ENCODE measurements around the gene PAX7.
"Not testable (repeated sequence)": the region's sequence is repeated elsewhere in the genome, so short reads cannot be mapped to it uniquely, and the experiment has no call there.

The PAX7 gene

DNA sequence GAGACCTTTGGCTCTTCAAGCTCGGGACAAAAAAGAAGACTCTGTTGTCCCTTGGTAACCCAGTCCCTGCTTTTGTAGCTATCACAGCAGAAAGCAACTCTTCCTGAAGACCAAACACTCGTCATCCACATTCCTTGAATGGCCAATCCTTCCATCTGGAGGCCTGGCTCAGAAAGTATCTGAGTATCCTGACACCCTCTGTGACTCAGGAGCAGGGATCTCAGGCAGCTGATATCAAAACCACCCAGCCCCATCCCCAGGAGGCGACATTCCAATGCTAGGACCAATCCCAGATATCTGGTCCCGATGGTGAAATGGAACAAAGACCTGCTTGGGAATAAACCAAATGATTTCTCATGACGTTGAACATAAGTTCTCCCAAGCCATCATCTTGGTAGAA lies 116.3 kb downstream of the PAX7 start:
- FAIRE-seq (no peak), DNase-seq (ENCODE audit: extremely low spot score, insufficient read length, low read depth) (no peak)

DNA sequence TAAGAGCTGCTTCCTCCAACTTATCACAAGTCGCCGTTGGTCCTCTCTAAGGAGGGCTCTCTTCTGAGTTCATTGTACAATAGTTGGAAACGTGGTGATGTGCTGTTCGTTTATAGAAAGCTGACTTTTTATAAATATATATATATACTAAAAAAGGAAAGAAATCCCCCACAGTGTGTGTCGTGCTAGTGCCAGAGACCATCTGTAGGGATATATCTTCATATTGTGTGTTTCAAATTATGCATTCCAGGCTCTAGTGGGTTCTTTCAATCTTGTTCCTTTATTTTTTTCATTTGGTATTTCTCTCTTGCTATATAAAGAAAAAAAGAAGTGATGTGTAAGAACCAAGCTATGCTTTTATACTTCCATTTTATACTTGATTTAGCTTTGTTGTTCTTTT lies 117.0 kb downstream of the PAX7 start:
- FAIRE-seq: no peak

DNA sequence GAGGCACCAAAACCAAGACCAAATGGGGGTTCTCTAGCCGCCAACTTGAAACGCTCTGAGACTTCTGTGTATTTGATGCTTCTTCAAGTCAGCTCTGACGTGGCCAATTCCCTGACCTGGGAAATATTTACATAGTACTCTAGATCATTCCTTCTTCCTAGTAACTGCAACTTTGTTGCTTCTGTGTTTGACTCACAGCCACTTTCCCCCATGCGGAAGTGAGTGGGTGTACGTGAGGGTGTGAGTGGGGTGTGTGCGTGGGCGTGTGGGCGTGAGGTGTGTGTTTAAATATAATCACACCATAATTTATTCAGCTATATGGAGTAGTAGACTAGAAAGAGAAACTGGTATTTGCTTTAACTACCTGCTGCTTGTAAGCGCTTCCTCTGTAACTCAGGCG lies 117.8 kb downstream of the PAX7 start:
- FAIRE-seq (no peak), DNase-seq (ENCODE audit: extremely low spot score, insufficient read length, low read depth) (no peak)

More for the DNA sequence above, 117.0 kb downstream of the PAX7 start:
- DNase-seq (ENCODE audit: extremely low spot score, insufficient read length, low read depth): no peak

DNA sequence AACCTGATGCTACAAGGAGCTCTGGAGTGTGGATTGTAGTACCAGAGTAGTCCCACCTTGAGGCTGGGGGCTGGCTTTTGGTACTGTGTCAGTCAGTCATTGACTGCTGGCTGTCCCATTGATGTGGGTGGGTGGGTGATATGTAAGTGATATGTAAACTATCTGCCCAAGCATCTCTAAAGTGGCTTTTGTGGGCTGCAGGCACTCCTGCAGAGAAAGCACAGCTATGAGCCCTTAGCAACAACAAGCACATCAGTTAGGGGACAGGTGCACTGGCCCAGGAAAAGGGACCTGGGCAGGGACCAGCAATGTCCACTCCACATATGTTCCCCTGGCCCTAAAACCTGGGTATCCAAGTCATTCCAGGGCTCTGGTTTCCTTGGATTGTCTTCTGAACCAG lies 118.9 kb downstream of the PAX7 start:
- DNase-seq (ENCODE audit: extremely low spot score, insufficient read length, low read depth) (no peak), FAIRE-seq (no peak)

DNA sequence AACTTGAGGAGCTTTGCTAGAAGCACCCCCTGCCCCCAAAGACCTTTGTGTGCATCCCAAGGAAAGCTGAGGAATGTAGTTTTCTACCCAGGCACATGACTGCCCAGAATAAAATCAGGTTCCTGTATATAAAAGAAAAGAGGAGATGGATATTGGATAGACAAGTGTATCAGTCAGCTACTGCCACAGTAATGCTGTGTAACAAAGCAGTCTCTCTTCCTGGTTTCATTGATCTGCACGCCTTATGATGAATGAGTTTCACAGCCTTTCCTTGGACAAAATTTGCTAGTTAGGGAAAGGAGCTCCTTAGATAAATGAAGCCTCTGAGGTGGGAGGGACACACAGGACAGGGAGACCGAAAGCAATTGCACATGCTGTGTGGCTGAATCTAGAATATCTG lies 120.0 kb downstream of the PAX7 start:
- no peak for FAIRE-seq
- DNase-seq (ENCODE audit: extremely low spot score, insufficient read length, low read depth): no peak

DNA sequence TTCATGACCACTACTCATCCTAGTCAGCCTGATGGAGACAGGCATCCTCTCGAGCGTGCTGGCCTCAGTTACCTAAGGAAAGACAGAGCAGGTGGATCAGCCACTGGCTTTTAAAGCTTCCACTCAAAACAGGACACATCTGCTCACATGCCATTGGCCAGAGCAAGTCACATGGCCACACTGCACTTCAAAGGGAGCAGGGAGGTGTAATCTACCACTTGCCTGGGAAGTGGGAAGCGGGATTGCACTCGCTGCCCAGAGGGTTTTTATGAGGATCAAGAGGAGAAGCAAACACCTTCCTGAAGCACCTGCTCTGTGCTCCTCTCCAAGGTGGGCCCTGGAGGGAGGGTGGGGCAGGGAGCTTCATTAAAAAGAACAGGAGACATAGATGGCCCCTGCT lies 120.8 kb downstream of the PAX7 start:
- DNase-seq (ENCODE audit: extremely low spot score, insufficient read length, low read depth) (no peak), FAIRE-seq (no peak)

DNA sequence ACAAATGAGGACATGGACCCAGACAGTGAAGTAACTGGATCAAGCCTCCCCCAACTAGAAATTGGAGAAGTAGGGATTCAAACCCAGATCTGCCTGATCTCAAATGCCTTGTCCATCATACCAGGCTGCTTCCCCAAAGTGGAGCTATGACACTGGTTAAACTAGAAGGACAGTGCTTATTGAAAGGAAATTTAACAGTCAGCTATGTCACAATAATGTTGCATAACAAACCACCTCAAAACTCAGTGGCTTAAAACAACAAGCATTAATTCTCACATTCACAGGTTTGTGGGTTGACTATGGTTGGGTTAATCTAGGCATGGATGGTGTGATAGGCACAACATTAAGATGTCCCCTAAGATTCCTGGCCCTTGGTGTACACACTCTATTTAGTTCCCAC lies 121.8 kb downstream of the PAX7 start:
- FAIRE-seq: no peak
- no peak for DNase-seq (ENCODE audit: extremely low spot score, insufficient read length, low read depth)

DNA sequence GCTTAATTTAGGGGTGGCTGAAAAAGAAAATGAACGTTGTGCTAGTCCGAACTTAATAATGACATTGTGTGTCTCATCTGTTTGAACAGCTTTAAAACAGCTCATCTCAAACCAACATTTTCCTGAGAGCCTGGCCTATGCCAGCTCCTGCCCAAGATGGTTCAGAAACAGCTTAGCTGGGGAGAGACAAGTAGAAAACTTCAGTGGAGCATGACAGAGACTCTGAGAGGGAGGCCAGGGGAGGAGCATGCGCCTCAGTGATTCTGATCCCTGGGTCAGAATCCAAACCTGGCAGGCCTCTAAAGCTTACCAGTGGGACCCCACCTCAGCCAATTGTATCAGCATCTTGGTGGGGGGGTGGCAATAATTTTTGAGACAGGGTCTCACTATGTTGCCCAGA lies 129.5 kb downstream of the PAX7 start:
- DNase-seq (ENCODE audit: extremely low spot score, insufficient read length, low read depth): no peak
- FAIRE-seq: no peak

DNA sequence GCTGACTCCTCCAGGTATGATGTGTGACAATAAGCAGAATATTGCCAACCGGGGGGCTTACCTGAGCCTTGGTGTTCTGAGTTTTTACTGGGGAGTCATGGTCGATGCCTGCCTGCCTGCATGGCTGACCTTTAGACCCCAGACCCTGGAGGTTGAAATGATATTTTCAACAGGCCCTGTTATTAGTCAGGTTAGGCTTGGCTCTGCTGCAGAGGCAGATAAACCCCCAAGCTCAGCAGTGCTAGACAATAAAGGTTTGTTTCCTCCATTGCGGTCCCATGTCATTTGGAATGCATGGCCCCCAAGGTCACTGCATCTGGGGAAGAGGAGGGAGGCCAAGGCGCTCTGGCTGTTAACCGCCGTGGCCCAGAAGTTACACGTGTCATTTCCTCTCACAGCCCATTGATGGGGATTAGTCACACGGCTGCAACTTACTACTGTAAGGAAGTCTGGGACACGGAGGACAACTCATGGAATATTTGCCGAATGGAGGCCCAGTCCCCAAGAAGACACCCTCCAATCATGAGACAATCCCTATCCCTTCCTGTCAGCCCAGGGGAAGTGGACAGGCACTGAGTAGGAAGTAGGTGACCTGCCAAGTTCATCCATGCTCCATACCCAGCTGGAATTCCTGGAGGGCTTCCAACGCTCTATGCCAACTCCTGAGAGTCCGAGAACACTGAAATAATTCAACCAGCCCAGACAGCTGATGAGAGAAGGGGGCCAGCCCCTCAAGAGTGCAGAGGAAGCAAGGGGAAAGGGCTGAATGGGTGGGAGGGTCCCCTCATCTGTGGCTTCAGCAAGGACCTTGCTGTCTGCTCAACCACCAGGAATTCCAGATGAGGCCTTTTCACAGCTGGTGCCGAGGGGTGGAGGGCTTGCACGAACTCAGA lies 131.5 kb downstream of the PAX7 start:
- FAIRE-seq: no peak
- DNase-seq (ENCODE audit: extremely low spot score, insufficient read length, low read depth): no peak

DNA sequence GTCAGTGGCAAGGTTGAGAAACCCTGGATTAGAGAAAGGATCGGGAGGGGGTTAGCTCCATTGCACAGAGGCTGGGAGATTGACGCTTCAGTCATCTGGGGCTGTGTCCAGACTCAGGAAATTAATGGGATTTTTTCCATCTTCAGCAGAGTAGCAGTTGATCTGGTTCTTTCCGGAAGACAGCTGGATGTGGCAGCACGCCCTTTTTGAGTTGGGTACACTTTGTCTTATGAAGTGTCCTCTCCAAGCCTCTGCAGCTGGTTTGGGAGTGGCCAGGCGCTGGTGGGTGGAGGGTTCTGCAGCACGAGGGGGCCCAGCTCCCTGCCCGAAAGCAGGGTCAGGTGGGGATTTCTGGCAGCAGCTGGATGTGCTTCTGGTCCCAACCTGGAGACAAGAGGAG lies 133.7 kb downstream of the PAX7 start:
- DNase-seq (ENCODE audit: extremely low spot score, insufficient read length, low read depth): no peak
- no peak for FAIRE-seq

DNA sequence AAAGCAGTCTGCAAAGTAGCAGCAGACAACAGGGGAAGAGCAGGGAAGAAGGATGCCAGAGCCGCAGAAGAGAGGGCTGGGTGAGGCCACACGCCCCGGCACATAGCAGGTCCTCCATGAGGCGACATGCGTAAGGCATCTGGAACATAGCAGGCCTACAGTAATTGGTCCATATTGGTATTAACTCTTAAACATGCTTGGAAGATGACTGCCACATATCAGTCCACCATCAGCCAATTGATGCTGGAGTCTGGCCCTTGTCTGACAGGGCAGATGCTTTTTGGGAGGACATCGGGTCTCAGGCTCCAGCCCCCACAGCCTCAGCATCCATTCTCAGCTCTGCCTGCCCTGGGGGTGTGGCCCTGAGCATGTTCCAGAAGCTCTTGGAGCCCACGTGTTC lies 135.1 kb downstream of the PAX7 start:
- FAIRE-seq: no peak
- no peak for DNase-seq (ENCODE audit: extremely low spot score, insufficient read length, low read depth)

DNA sequence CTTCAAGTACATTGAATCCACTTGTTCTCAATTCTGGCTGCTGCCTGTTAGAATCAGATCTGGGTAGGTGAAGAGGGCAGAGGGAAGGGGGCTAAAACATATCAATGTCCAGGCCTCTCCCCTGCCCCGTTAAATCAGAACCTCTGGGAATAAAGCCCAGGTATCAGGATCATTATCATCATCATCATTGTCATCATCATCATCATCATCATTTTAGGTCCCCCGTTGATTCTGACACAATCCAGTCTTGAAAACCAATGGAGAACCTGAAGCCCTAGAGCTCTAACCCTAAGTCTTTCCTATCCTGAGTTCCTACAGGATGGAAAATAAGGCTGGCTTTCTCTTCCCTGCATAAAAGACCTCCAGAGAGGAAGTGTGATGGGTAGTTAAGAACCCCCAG lies 135.7 kb downstream of the PAX7 start:
- DNase-seq (ENCODE audit: extremely low spot score, insufficient read length, low read depth) (no peak), FAIRE-seq (no peak)

DNA sequence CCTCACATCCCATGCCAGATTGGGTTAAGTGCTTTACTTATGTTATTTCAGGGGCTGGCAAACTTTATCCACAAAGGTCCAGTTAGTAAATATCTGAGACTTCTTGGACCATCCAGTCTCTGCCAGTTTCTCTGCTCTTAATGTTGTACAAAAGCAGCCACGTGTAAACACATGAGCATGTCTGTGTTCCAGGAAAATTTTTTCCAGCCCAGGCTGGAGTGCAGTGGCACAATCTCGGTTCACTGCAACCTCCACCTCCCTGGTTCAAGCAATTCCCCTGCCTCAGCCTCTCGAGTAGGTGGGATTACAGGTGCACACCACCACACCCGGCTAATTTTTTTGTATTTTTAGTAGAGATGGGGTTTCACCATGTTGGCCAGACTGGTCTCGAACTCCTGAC lies 136.9 kb downstream of the PAX7 start:
- not testable (repeated sequence) for DNase-seq (ENCODE audit: extremely low spot score, insufficient read length, low read depth); FAIRE-seq

DNA sequence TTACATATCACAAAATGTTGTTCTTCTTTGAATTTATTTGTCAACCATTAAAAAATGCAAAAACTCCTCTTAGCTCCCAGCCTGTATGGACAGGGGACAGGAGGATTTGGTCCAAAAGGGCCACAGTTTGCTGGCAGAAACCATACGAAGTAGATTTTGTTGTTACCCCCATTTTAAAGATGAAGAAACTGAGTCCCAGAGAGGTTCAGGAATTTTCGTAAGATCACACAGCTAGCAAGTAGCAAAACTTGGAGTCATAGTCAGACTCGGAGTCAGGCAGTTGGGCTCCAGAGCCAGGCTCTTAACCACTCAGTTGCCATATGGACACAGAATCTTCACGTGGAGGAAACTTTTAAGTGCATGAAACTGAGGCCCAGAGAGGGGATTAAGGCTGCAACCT lies 137.4 kb downstream of the PAX7 start:
- DNase-seq (ENCODE audit: extremely low spot score, insufficient read length, low read depth) (no peak), FAIRE-seq (no peak)

DNA sequence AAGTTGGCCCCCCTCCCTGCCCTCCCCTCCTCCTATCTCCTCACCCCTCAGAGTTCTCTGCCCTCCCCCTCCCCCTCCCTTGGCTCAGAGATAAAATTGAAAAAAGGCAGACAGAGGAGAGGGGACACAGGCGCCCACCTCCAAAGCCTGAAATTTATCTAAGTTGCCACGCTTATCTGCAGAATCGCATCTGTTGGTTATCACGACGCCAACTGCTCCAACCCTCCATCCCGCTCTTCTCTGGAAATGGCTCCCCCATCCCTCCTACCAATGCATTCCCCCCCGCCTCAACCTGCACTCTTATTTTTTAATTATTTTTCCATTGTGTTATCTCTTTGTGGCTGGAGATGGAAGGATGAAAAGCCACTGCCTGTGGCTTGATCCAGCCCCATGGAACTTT lies 138.5 kb downstream of the PAX7 start:
- FAIRE-seq: no peak

DNA sequence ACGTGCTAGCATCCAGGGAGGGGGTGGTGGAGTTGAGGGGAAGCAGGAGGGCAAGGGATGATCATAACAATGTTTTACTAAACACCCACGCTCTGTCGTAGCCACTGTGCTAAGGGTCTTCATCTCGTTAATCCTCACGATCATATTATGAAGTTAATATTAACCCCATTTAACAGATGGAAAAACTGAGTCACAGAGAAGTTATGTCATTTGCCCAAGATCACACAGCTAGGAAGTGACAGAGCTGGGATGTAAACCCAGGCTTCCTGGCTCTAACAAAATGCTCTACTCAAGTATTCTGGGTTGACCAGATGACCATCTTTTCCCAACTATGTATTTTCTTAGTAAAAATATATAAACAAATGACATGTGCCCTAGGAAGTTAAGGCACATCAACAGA lies 140.2 kb downstream of the PAX7 start:
- DNase-seq (ENCODE audit: extremely low spot score, insufficient read length, low read depth) (no peak), FAIRE-seq (no peak)

More for the DNA sequence above, 138.5 kb downstream of the PAX7 start:
- DNase-seq (ENCODE audit: extremely low spot score, insufficient read length, low read depth): no peak

DNA sequence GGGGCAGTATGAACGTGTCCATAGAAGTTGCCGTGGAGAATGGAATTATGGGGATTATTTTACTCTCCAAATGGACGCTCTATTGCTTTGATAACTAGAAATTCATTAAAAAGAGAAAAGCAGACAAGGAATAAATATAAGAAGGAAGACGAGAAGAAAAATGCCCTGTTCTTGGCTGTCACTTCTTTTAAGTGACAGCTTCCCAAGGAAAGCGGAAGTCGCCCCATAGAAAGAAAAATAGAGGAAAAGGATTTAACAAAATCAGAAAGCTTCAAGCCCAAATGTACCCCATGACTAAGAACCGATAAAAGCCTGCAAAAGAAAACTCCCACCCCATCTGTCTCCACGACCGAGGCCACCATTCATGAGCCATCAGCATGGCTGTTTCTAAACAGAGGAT lies 143.1 kb downstream of the PAX7 start:
- DNase-seq (ENCODE audit: extremely low spot score, insufficient read length, low read depth) (no peak), FAIRE-seq (no peak)

DNA sequence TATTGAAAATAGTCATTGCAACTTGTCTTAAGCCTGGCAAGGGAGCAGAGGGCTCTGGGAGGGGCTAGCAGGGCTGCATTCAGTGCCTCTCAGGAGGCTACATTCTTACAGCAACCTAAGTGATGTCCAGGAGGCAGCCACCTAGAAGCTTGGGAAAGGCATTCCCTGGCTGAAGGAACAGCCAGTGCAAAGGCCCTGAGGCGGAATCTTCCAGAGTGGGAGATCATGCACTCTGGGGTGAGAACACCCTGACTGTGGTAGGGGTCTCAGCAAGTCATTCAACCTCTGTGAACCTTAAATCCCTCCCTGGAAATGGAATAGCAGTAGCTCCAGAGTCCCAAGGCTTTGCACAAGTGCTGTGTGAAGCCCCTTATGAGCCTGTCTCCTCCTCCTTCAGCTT lies 144.7 kb downstream of the PAX7 start:
- DNase-seq (ENCODE audit: extremely low spot score, insufficient read length, low read depth) (no peak), FAIRE-seq (no peak)

DNA sequence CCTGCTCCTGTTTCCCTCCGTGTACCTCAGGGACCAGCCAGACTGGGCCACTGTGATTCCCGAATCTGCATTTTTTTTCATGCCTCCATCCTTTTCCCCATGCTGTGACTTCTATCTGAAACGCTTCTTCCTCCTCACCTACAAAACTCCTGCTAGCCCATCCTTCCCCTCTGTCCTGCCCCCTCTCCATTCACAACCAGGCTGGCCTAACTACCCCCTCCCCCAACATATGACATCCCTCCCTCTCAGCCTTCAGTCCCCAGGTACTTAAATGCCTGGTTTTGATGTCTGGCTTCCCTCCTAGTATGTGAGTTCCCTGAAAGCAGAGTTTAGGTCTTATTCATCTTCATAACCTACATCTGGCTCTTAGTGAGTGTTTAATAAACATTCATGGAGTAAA lies 146.1 kb downstream of the PAX7 start:
- DNase-seq (ENCODE audit: extremely low spot score, insufficient read length, low read depth) (no peak), FAIRE-seq (no peak)

DNA sequence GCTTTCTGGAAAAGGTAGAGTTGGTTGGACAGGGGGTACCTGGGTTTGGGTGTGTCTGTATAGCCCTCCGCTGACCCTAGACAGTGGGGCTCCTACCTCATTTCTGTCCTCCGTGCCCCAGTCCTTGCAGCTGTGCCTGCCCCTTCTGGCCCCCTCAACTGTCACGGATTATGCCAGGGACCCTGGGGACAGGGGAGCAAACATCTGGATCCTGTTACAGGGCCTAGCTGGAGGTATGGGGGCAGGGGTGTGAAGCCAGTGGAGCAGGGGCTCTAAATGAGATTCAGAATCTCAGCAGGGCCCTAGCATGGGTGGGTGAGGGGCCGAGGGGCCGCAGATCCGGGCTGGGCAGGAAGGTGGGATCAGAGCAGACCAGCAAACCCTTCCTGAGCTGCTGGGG lies 147.8 kb downstream of the PAX7 start:
- DNase-seq (ENCODE audit: extremely low spot score, insufficient read length, low read depth) (no peak), FAIRE-seq (no peak)

DNA sequence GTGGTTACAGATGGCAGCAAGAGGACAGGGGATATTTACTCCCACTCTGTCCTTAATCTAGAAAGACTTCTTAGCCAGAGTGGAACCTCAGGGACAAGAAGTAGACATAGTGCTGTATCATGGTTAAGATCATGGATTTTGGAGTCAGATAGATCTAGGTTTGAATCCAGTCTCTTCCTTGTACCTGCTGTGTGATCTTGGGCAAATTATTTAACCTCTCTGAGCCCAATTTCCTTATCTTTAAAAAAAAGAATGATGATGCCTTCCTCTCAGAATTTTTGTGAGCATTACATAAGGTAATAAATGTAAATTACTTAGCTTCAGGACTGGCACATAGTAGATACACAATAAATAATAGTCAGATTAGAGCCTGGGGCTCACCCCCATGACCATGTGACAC lies 150.4 kb downstream of the PAX7 start:
- DNase-seq (ENCODE audit: extremely low spot score, insufficient read length, low read depth) (no peak), FAIRE-seq (no peak)
